ENCODE data around the gene SRP9.

The SRP9 gene

GRCh38 chr1:225816643-225817538 lies 39.3 kb downstream of the SRP9 start:
- no peak for TF ChIP-seq CTCF (IDR thresholded peaks at IDR 0.05; ENCODE audit: control insufficient read depth, insufficient read depth, low read depth, low read length, missing control alignments)
- H3K4me3 ChIP-seq (ENCODE audit: control insufficient read depth, low read depth, low read length) = no peak overlapping the region
- DNase-seq (ENCODE audit: low read depth) = no peak

GRCh38 chr1:225817611-225818061 lies 40.0 kb downstream of the SRP9 start:
- peak; percentile 86 for DNase-seq (ENCODE audit: low read depth)
- no peak for TF ChIP-seq CTCF (IDR thresholded peaks at IDR 0.05; ENCODE audit: control insufficient read depth, insufficient read depth, low read depth, low read length, missing control alignments)
- H3K4me3 ChIP-seq (ENCODE audit: control insufficient read depth, low read depth, low read length) = no peak overlapping the region

- H3K4me3 ChIP-seq (ENCODE audit: control insufficient read depth, low read depth, low read length) = no peak overlapping the region
- no peak for TF ChIP-seq CTCF (IDR thresholded peaks at IDR 0.05; ENCODE audit: control insufficient read depth, insufficient read depth, low read depth, low read length, missing control alignments)
- no peak for DNase-seq (ENCODE audit: low read depth)
Observed at GRCh38 chr1:225818229-225818628, 40.6 kb downstream of the SRP9 start.

- H3K4me3 ChIP-seq (ENCODE audit: control insufficient read depth, low read depth, low read length) = no peak overlapping the region
- no peak for DNase-seq (ENCODE audit: low read depth)
- no peak for TF ChIP-seq CTCF (IDR thresholded peaks at IDR 0.05; ENCODE audit: control insufficient read depth, insufficient read depth, low read depth, low read length, missing control alignments)
Observed at GRCh38 chr1:225819346-225820192, 41.9 kb downstream of the SRP9 start.

GRCh38 chr1:225820522-225821120 lies 43.0 kb downstream of the SRP9 start:
- no peak overlapping the region for H3K4me3 ChIP-seq (ENCODE audit: control insufficient read depth, low read depth, low read length)
- no peak for DNase-seq (ENCODE audit: low read depth)
- TF ChIP-seq CTCF (IDR thresholded peaks at IDR 0.05; ENCODE audit: control insufficient read depth, insufficient read depth, low read depth, low read length, missing control alignments) = no peak

- TF ChIP-seq CTCF (IDR thresholded peaks at IDR 0.05; ENCODE audit: control insufficient read depth, insufficient read depth, low read depth, low read length, missing control alignments) = no peak
- DNase-seq (ENCODE audit: low read depth) = no peak
- no peak overlapping the region for H3K4me3 ChIP-seq (ENCODE audit: control insufficient read depth, low read depth, low read length)
Observed at GRCh38 chr1:225822655-225823403, 45.2 kb downstream of the SRP9 start.
